K562 (cell line): ENCODE data around the gene CRY2.

Experiments used
- BCLAF1 ChIP-seq, 2 experiments: fragments of 450-650 bp in 1 of 2; IDR thresholded peaks; 2 replicates each; pipeline ENCODE4 v1.6.1; 2011 to 2017; ENCODE audit warnings: low read depth in 2 of 2, antibody characterized with exemption in 1 of 2, borderline replicate concordance in 1 of 2, low read length in 1 of 2, mild to moderate bottlenecking in 1 of 2, mixed read lengths in 1 of 2; ENCODE audit not compliant: control insufficient read depth in 1 of 2
- CTCF ChIP-seq, 3 experiments: IDR thresholded peaks in 2 of 3; conservative IDR thresholded peaks in 1 of 3; 2 replicates each; pipeline ENCODE4 v1.5.1; 2011 to 2012; ENCODE audit warnings: low read length in 3 of 3, mild to moderate bottlenecking in 3 of 3, control low read depth in 2 of 3, improper control_type of control experiment in 1 of 3, inconsistent platforms in 1 of 3, low read depth in 1 of 3, mixed read lengths in 1 of 3, moderate library complexity in 1 of 3; ENCODE audit not compliant: insufficient read depth in 2 of 3
- NR0B1 ChIP-seq: fragments of 450-650 bp; IDR thresholded peaks from one replicate; pipeline ENCODE4 v1.6.1; 2018; ENCODE audit warnings: mild to moderate bottlenecking, moderate library complexity; ENCODE audit not compliant: partially characterized antibody
- NRF1 ChIP-seq, 2 experiments: fragments of 450-650 bp; IDR thresholded peaks in 1 of 2; conservative IDR thresholded peaks in 1 of 2; 2 replicates each; pipeline ENCODE4 v1.6.1; 2014; ENCODE audit warnings: mild to moderate bottlenecking in 2 of 2
- POLR2A ChIP-seq: fragments of 450-650 bp; conservative IDR thresholded peaks from 2 replicates; pipeline ENCODE4 v1.6.1; 2016
- TCF7L2 ChIP-seq: fragments of 150-350 bp; IDR thresholded peaks from 2 replicates; pipeline ENCODE4 v1.6.1; 2016; ENCODE audit warnings: low read depth, mild to moderate bottlenecking, low read length, moderate library complexity
- ZBED1 ChIP-seq: IDR thresholded peaks from 2 replicates; pipeline ENCODE4 v1.6.1; 2014
- ZNF395 ChIP-seq: fragments of 200-800 bp; sonication (Bioruptor generic); IDR thresholded peaks from 2 replicates; pipeline ENCODE4 v1.6.1; 2017; ENCODE audit warnings: missing genetic modification characterization, missing compliant biosample characterization

GRCh38 chr11:45800261-45800660 lies 47.0 kb upstream of the CRY2 start:
- TF ChIP-seq CTCF (IDR thresholded peaks at IDR 0.05 in 2 of 3, conservative IDR thresholded peaks at IDR 0.05 in 1 of 3; ENCODE audit: insufficient read depth in 2 of 3, low read depth in 1 of 3, low read length in 3 of 3) = no peak
- no peak for TF ChIP-seq ZNF395
- TF ChIP-seq BCLAF1 (IDR thresholded peaks at IDR 0.05; ENCODE audit: borderline replicate concordance in 1 of 2, control insufficient read depth in 1 of 2, low read depth in 2 of 2, low read length in 1 of 2) = no peak
- no peak for TF ChIP-seq ZBED1
- no peak for TF ChIP-seq NR0B1
- no peak for TF ChIP-seq POLR2A
- TF ChIP-seq TCF7L2 = no peak
- no peak for TF ChIP-seq NRF1 (conservative IDR thresholded peaks at IDR 0.05 in 1 of 2, IDR thresholded peaks at IDR 0.05 in 1 of 2)
